Frontal cortex (tissue), 4 donors: ENCODE data around the gene OAS1. TPM values are rescaled to one million over a fixed set of nuclear protein-coding genes. Genes with fewer than 3 reads are reported as not detected.
"Not testable (repeated sequence)": the region's sequence is repeated elsewhere in the genome, so short reads cannot be mapped to it uniquely, and the experiment has no call there.

Source experiments
- DNase-seq, 2 donors: peaks; one replicate each; pipeline ENCODE4 v3.0.0; 2012; ENCODE audit warnings: low spot score in 2 of 2
- FAIRE-seq: peaks from 2 replicates; lab custom pipeline; 2012; peaks lifted over from hg19 to GRCh38; lab: Jason Lieb, UNC
- total RNA-seq: library from RNA; depleted of rRNA; stranded (reverse); fragments of >200 nt; gene quantifications from one replicate; pipeline ENCODE4 v1.2.3, GENCODE V29; 2014
- donor health status: control.
- donor health status: control.
- donor health status: control.

OAS1 gene
- total RNA-seq, 1 donor from 2014 or later = 1.2 TPM

GRCh38 chr12:112932485-112933128, 25.8 kb downstream of the OAS1 start:
- no peak for FAIRE-seq
- DNase-seq = no peak

GRCh38 chr12:112933129-112933505, 26.4 kb downstream of the OAS1 start:
- no peak for FAIRE-seq
- DNase-seq = no peak

- DNase-seq (no peak), FAIRE-seq (no peak)
These were observed 29.5 kb downstream of the OAS1 start for GRCh38 chr12:112936264-112936663.

- no peak for FAIRE-seq
- DNase-seq = no peak
These were observed 30.2 kb downstream of the OAS1 start for GRCh38 chr12:112936927-112937326.

GRCh38 chr12:112937741-112938719, 31.3 kb downstream of the OAS1 start, which contains the start of gene OAS3:
TSS of gene OAS3 (plus strand) at chr12:112938474. CDS start at chr12:112938531, 57 bp downstream.
- DNase-seq (peak; percentile 52 to 74), FAIRE-seq (no peak)

- FAIRE-seq = no peak
These were observed 32.0 kb downstream of the OAS1 start for GRCh38 chr12:112938751-112939150.

GRCh38 chr12:112939761-112940381, 33.1 kb downstream of the OAS1 start:
- FAIRE-seq (no peak), DNase-seq (no peak)

More at GRCh38 chr12:112938751-112939150, 32.0 kb downstream of the OAS1 start:
- DNase-seq = no peak

- no peak for FAIRE-seq
- no peak for DNase-seq
These were observed 35.0 kb downstream of the OAS1 start for GRCh38 chr12:112941528-112942335.

- DNase-seq = no peak
- no peak for FAIRE-seq
These were observed 35.8 kb downstream of the OAS1 start for GRCh38 chr12:112942572-112942971.

- no peak for DNase-seq
- FAIRE-seq = no peak
These were observed 37.4 kb downstream of the OAS1 start for GRCh38 chr12:112944024-112944690.

- DNase-seq = no peak
- FAIRE-seq = no peak
These were observed 38.8 kb downstream of the OAS1 start for GRCh38 chr12:112945515-112945914.

- FAIRE-seq (no peak), DNase-seq (no peak)
These were observed 39.7 kb downstream of the OAS1 start for GRCh38 chr12:112946236-112947000.

- FAIRE-seq = no peak
- no peak for DNase-seq
These were observed 40.6 kb downstream of the OAS1 start for GRCh38 chr12:112947314-112947713.

GRCh38 chr12:112947761-112948160, 41.0 kb downstream of the OAS1 start:
- FAIRE-seq (no peak), DNase-seq (no peak)

GRCh38 chr12:112948806-112949205, 42.0 kb downstream of the OAS1 start:
- no peak for FAIRE-seq

GRCh38 chr12:112950701-112951100, 43.9 kb downstream of the OAS1 start:
- DNase-seq = no peak

More at GRCh38 chr12:112948806-112949205, 42.0 kb downstream of the OAS1 start:
- no peak for DNase-seq

GRCh38 chr12:112957125-112957524, 50.4 kb downstream of the OAS1 start:
- not testable (repeated sequence) for DNase-seq, FAIRE-seq

More at GRCh38 chr12:112950701-112951100, 43.9 kb downstream of the OAS1 start:
- no peak for FAIRE-seq

GRCh38 chr12:112961074-112961473, 54.3 kb downstream of the OAS1 start:
- FAIRE-seq = no peak
- DNase-seq = no peak
